ENCODE measurements around the gene MBLAC1. TPM values are rescaled to one million over a fixed set of nuclear protein-coding genes. Genes with fewer than 3 reads are reported as not detected.
"Not testable (repeated sequence)": the region's sequence is repeated elsewhere in the genome, so short reads cannot be mapped to it uniquely, and the experiment has no call there.

The MBLAC1 gene
- polyA plus RNA-seq, 3 donors, result 1.2 to 1.7 (median 1.3) TPM

- DNase-seq (ENCODE audit: low read depth in 3 of 3, low spot score in 2 of 3), result no peak
Measured at GRCh38 chr7:100119970-100120732, 6.6 kb upstream of the MBLAC1 start.

GRCh38 chr7:100120733-100121036 is 6.1 kb upstream of the MBLAC1 start:
- no peak for DNase-seq (ENCODE audit: low read depth in 3 of 3, low spot score in 2 of 3)

- DNase-seq (ENCODE audit: low read depth in 3 of 3, low spot score in 2 of 3), result no peak
Measured at GRCh38 chr7:100122067-100122466, 4.7 kb upstream of the MBLAC1 start.

- no peak for DNase-seq (ENCODE audit: low read depth in 3 of 3, low spot score in 2 of 3)
Measured at GRCh38 chr7:100122568-100122967, 4.2 kb upstream of the MBLAC1 start.

GRCh38 chr7:100124301-100125230 is 2.2 kb upstream of the MBLAC1 start:
- no peak for DNase-seq (ENCODE audit: low read depth in 3 of 3, low spot score in 2 of 3)

GRCh38 chr7:100126239-100126930 is 382 bp upstream of the MBLAC1 start:
- DNase-seq (ENCODE audit: low read depth in 3 of 3, low spot score in 2 of 3), result no peak

- no peak for DNase-seq (ENCODE audit: low read depth in 3 of 3, low spot score in 2 of 3)
Measured at GRCh38 chr7:100127866-100128636, 1.3 kb downstream of the MBLAC1 start.

GRCh38 chr7:100128637-100128963 is 1.8 kb downstream of the MBLAC1 start:
- no peak for DNase-seq (ENCODE audit: low read depth in 3 of 3, low spot score in 2 of 3)

- not testable (repeated sequence) for DNase-seq (ENCODE audit: low read depth in 3 of 3, low spot score in 2 of 3)
Measured at GRCh38 chr7:100130220-100130607, 3.4 kb downstream of the MBLAC1 start.

- no peak for DNase-seq (ENCODE audit: low read depth in 3 of 3, low spot score in 2 of 3)
Measured at GRCh38 chr7:100130608-100131453, 4.1 kb downstream of the MBLAC1 start.

- DNase-seq (ENCODE audit: low read depth in 3 of 3, low spot score in 2 of 3), result no peak
Measured at GRCh38 chr7:100132126-100132525, 5.4 kb downstream of the MBLAC1 start.

- no peak for DNase-seq (ENCODE audit: low read depth in 3 of 3, low spot score in 2 of 3)
Measured at GRCh38 chr7:100132697-100133151, 6.0 kb downstream of the MBLAC1 start.

- DNase-seq (ENCODE audit: low read depth in 3 of 3, low spot score in 2 of 3), result no peak
Measured at GRCh38 chr7:100137851-100138760, 11.3 kb downstream of the MBLAC1 start.

- no peak for DNase-seq (ENCODE audit: low read depth in 3 of 3, low spot score in 2 of 3)
Measured at GRCh38 chr7:100141555-100141949, 14.8 kb downstream of the MBLAC1 start.

GRCh38 chr7:100142461-100142860 is 15.7 kb downstream of the MBLAC1 start:
- DNase-seq (ENCODE audit: low read depth in 3 of 3, low spot score in 2 of 3), result no peak

- DNase-seq (ENCODE audit: low read depth in 3 of 3, low spot score in 2 of 3), result not testable (repeated sequence)
Measured at GRCh38 chr7:100146350-100146749, 19.6 kb downstream of the MBLAC1 start.

GRCh38 chr7:100147278-100147677 is 20.5 kb downstream of the MBLAC1 start:
- no peak for DNase-seq (ENCODE audit: low read depth in 3 of 3, low spot score in 2 of 3)

- no peak for DNase-seq (ENCODE audit: low read depth in 3 of 3, low spot score in 2 of 3)
Measured at GRCh38 chr7:100148225-100148558, 21.4 kb downstream of the MBLAC1 start.

All from right renal cortex interstitium (tissue), 3 donors.